Activated gamma-delta T cell treated with Interleukin-2 at 50 U/mL for 16 hours (primary cell): ENCODE data around the gene PPP3CA.

ENCODE experiments used
- DNase-seq: peaks from one replicate; pipeline ENCODE4 v3.0.0-alpha.2; 2020

PPP3CA gene

DNA sequence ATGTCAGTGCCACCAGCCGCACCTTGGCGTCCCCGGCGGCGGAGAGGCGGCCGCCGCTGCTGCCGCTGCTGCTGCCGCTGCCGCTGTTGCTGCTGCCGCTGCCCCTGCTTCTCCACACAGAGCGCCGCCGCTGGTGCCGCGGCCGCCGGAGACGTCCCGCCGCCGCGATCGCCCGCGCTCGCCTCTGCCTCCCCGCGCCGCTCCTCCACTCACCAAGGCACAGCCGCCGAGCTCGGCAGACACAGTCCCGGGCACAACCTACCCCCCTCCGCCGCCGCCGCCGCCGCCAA, at the start of gene PPP3CA:
TSS of gene PPP3CA (minus strand) at position 260 of the 290 bp plus-strand sequence.
- no peak for DNase-seq

DNA sequence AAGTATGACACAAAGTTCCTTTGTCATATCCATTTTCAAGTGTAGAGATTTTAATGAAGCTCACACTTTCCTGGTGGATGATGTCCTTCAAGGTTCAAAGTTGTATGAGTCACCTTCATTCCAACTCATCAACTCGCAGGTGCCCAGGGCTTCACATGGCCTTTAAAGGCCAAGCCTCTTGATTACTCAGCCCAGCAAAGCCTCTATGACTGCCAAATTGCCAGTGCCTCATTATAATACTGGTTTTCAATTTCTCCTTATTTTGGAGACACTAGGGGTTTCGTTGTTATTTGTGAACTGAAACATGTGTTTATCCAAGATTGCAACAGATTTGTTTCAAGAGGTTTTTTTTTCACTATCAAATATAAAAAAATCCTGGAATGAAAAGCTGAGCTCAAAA, 45.9 kb upstream of the PPP3CA start:
- DNase-seq = no peak

DNA sequence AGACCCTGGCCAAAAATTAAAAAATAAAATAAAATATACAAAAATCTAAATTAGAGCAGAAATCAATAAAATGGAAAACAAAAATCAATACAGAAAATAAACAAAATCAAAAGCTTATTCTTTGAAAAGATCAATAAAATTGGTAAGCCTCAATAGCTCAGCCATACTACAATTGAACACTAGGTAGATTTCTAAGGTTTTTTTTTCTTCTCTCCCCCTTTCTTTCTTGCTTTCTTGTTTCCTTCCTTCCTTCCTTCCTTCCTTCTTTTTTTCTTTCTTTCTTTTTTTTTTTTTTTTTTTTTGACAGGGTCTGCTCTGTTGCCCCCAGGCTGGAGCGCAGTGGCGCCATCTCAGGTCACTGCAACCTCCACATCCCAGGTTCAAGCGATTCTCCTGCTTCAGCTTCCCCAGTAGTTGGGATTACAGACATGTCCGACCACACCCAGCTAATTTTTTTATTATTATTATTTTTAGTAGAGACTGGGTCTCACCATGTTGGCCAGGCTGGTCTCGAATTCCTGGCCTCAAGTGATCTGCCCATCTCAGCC, 23.4 kb upstream of the PPP3CA start:
- no peak for DNase-seq

DNA sequence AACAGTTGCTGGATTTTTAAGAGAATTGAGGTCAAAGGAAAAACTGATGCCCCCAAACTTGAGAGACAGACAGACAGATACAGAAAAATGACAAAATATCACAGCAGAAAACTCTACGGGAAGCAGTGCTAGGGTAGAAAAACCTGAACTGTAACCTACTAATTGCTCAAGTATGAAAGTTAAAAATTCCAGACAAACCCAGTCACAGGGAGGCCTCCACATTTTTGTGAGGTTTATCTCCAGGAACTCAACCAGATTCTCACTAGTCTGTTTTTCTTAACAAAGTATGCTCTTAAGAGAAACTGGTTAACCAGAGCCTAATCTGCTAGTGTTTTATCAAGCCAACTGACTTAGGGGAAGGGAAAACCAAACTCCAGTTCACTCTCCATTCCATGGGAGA, 19.9 kb upstream of the PPP3CA start:
- no peak for DNase-seq

DNA sequence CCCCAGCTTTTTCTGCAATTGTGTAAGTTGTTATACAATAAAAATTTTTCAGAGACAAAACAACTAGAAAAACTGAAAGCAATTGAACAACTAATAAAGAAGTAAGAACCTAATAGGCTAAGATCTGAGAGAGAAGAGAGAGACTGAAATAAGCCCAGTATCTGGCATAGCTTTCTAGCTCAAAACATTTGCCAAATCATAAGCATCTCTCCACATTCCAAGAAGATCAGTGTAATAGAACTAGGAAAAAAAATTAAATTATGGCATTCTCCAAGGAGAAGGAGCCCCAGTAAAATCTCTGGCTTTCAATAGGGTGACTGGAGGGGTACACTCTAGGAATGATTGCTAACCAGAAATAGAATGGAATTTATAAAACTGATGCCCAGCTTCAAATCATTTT, 19.0 kb upstream of the PPP3CA start:
- DNase-seq = no peak

DNA sequence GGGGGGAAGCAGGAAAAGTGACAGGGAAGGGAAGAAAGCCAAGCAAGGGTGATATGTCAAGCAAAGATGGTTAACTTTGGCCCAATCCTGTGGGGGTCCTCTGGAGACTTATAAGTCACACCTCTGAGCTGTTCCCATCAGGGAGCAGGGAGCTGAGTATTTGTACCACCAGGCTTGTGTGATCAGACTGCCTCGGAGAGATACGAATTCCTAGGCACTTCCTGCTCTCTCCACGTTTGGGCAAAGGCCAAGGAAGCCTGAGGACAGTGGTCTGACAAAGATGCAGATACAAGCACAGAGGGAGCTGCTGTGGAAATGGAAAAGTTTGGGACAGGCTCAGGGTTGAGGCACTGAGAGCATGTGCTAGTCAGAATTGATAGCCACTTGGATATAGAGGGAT, 10.4 kb upstream of the PPP3CA start:
- DNase-seq = no peak

DNA sequence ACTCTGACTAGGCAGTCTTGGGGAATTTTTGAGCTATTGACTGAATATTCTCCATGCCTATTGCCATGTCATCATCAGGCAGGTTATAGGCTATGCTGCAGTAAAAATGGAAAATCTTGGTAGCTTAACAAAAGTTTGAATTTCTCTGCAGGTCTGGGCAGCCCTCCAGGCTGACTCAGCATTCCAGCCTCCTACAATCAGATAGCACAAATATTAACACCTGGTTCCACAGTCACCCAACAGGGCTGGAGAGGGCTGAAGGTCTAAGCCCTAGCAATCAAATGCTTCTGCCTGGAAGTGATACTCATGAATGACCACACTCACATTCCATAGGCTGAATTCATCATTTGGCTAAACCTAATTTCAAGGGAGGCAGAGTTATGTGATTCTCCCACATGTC, 9.6 kb upstream of the PPP3CA start:
- DNase-seq = no peak

DNA sequence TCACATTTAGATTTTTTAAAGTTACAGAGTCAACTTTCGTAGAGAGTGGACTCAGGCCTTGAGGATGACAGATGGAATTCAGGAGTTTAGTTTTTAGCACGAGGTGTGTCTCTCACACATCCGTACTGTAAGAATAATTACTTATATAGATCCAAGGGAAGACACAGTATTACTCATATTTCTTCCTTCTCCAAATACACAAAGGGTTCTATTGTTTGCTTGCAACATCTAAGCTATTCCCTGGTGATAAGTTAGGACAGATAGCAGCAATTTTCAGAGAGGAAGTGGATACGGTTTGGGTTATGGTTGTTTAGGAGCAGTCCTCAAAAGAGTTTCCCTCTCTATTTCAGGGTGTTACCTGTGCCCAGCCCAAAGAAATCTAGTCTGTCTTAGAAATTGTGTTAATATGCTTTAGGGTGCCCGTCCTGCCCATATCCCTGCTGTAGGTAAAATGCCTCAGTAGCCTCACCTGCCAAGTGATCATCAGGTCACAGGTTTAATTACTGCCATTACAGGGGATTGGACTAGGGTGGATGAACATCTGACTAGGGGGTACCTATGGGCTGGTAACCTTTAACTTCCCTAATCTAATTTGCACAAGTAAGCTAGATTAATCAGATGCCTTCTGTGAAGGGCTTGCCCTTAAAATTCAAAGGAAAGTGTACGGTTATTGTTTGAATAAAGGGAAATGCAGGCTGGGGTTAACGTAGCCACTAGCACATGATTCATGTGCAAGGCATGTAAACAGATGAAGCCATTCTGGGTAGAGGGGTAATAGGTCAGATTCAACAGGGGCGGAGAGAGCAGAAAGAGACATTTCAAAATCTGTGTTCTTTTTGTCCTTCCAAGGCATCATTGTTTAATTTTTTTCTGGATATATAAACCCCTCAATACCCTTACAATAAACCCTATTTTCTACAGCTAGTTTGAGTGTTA, 8.7 kb upstream of the PPP3CA start:
- DNase-seq = no peak

DNA sequence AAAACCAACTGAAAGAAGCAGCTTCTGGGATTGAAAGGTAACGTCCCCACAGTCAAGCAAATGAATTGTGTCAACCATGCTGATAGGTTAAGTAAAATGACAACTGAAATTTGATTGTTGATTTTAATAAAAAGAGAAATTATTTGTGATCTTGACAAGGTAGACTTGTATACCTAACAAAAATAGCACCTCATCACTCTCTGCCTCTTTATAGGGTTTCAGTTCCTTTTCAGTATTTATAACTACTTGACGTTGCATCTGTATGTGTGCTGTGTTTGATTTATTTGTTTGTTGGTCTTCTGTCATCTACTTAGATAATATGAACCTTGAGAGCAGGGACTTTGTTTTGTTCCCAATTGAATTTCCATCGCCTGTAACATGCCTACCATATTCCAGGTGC, 7.9 kb upstream of the PPP3CA start:
- DNase-seq = no peak

DNA sequence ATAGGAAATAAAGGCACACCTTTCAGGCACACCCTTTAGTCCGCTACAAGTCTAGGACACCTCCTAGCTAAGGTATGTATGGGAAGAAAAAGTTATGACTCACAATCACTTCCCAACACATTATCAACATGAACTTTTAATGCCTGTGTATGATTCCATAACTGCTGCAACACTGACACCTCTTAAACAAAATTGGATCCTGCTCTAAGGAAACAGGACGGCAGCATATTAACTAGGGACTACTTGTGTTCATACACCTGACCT, 2.4 kb upstream of the PPP3CA start:
- DNase-seq = no peak

DNA sequence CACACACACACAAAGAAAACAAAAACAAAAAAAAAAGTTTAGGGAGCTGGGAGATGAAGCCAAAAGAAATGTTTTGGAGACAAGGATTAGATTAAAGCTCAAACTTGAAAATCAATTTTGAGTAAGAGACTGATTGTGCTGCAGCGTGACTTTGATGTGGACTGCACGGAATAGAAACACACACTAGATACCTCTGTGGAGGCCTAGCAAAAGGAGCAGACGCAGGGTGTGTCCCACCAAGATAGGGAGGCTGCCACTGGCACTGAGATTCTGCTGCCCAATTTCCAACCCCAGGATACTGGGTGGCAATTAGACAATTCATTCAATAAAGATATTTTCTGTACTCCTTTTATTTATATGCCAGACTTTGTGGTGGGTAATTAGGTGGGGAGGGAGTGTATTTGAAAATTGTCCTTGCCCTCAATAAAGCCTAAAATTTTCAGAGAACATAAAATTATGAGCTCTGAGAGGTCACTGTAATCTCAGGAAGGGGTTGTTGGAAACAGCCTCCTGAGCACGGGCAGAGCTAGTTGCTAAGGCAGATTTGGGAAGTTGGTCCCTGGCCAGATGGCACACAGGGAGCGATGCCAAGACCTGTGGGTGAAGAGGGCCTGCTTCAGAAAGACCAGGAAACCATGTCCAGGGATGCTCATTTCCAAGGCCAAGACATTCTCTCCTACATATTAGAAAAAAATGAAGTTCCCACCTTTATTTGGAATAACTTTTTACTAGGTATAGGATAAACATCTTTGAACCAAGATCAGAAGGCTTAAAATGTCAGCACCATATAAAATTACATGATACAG, 1.9 kb upstream of the PPP3CA start:
- DNase-seq = no peak

DNA sequence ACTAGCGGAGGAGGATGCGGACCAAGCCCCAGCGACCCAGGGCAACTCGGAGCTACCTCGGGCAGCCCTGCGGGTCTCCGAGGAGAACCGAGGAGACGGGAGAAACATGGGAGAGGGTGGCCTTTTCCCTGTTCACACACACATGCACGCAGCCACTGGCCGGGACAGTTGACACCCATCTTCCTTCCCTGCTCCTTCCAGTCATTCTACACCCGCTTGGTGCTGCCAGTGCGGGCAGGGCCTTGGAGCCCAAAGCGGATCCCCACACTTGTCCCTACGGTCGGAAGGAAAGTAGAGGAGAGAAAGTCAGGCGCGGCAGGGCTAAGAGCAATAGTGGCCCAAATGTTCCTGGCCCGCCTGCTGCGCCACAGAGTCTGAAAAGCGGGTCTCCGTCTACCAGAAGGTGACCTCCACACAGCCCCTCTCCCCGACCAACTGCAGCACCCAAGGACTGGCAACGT, 1.1 kb upstream of the PPP3CA start:
- no peak for DNase-seq

DNA sequence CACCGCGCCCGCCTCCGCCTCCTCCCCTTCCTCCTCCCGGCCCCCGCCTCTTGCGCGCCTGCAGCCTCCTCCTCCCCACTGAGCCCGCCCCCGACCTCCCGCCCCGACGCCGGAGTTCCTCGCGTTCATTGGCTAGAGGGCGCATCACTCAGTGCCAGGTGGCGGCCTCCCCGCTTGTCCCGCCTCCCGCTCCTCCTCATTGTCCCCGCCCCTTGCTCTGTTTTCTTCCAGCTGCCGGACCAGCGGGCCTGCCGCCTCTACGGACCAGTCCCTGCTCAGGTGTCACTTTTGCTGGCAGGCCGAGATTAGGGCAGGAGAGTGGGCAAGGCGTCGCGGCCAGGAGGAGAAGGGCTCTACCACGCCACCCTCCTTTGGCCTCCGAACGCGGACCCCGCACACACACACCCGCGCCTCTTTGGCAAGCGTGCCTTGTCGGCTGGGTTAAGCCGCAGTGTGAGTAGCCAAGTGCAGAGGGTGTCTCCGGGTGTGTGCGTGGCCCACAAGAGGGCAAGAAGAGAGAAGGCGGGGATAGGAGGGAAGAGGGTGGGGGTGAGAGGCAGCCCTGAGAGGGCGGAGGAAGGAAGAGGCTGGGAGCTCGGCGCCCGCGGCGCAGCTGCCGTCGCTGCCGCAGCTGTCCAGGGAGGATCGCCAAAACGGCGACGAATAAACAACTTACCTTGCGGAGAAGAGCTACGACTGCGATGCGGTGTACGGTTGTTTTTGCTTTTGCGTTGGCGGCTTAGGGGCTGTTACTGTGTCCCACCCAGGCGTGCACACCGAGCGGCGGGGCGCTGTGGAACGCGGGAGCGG, 436 bp upstream of the PPP3CA start:
- peak; percentile 99 for DNase-seq

DNA sequence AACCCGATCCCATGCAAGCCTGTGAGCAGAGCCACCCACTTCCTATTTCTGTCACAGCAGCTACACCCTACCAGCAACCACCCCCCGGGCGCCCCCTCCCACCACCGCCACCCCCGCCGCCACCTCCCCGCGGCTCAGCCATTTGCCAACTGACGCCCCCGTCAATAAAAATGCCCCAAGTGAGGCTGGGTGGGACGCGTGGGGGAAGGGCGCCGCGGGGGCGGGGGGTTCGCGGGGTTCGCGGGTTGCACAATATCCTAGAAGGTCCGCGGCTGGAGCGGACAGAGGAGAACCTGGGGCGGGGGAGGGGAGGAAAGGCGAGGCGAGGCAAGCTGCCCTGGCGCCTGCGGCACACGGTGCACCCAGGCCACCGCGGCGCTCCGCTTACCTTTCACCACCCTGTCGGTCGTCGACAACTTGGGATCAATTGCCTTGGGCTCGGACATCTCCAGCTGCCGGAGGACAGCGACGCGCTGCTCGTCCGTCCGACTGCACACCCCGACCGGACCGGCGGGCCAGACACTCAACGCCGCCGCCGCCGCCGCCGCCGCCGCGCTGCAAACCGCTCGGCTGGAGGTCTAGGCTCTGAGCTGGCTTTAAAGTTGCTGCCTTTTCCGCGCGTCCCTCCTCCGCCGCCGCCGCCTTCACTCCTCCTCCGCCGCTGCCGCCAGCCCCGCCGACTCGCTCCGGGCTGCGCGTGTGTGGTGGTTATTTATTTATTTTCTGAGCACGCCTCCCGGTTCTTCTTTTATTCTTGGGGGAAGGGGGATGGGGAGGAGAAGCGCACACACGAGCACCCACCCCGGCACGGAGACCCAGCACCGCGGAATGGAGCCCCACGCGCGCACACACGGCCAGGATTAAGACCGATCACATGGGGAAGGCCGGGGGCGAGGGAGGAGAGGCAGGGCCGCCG, 717 bp downstream of the PPP3CA start:
- DNase-seq = peak; percentile 55

DNA sequence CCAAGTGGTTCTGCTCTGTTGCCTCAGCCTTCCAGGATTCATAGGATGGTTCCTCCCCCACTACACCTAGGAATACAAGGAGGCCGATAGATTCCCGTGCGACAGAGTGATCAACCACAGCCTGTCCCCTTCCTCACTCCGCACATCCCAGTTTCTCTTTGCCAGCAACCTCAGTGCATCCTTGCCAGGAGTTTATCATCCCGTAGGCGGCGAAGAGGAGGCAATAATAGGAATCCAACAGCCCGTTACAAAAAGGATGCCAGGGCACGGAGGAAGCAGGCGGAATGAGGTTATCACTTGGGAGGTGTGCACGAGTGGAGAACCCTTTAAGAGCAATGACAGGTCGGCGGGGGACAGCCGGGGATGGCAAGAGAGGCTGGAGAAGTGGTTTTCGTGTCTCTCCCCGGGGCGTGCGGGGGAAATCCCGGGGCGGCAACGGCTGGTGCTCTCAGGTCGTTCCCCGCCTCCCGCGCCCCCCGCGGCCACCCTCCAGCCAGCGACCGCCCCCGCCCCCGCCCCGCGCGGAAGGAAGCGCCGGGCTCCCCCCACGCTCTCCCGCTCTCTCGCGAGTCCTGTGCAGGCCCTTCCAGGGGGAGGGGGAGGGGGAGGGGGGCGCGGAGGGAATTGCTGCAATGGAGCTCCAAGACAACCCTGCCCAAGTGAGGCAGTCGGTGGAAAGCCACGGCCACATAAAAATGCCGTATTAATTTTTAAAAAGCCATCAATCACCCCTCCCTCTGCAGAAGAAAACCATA, 1.6 kb downstream of the PPP3CA start:
- peak; percentile 55 for DNase-seq

DNA sequence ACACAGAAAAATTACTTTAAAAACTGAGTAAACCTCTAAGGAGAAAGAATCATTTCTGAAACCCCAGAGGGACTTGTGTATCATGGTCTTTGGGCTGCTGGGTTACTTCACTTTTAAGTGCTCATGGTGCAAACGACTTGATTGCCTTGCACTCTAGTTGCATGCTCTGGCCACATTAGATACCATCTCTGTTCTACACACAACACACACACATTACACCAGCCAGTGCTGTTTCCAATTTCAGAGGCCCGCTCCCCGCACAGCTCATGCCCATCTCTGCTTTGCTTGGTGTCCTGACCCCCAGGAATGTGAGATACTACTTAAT, 2.1 kb downstream of the PPP3CA start:
- DNase-seq = no peak

DNA sequence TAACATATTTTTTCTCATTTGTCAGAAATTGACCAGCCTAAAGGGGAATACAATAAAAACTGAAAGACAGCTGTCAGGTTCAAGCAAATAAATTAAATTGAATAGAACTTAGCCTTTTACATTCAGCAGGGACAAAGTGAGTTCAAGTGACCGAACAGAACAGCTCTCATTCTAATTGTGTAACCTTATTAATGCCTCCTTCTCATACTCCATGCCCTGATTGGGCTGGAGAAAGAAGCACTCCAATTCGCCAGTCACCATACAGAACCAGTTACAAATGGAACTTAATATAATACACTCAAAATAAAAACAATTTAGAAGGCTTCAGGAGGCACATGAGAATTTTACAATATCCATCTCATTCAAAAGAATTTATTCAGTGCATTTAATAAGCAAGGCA, 8.0 kb downstream of the PPP3CA start:
- no peak for DNase-seq

DNA sequence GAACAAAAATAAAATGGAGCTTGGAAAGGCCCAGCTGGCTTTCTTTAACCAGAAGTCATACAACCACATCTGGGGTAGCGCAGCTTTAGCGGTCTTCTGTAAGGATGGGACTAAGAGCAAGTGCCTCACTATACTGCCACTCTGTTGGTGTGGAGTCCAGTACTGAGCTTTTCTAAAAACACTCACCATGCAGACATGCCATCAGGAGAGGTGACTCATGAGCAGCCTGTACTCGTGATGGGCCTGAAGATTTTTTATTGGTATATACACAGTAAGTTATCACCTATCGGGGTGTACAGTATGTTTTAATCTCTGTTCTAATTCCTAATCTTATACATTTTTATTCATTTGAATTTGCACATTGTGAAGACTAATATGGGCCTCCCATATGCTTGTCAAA, 9.6 kb downstream of the PPP3CA start:
- no peak for DNase-seq

DNA sequence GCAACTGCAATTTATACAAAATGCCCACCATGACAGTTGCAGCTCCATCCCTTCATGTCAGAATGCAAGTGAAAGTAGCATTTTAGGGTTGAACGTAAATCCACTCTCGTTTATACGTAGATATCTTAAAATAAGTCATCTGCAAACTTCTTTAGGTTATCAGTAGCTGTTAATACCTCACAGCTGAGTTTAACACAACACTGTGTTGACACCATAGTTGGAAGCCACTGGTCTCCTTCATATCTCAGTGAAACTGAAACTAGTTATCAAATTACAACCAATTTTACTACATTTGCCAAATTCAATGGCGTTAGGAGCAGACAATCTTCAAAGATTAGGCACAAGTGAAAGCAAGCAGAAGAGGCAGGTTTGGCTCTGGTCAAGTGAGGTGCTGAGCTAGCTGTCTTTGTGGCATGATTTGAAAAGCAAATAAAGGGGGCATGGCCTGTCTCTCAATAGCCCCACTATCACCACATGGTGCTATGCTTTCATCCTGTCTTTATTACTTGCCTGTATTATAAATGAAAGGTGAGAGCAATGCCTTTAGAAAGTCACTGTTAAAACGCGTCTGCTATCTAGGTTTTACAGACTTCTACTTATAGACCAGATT, 12.3 kb downstream of the PPP3CA start:
- DNase-seq = no peak

DNA sequence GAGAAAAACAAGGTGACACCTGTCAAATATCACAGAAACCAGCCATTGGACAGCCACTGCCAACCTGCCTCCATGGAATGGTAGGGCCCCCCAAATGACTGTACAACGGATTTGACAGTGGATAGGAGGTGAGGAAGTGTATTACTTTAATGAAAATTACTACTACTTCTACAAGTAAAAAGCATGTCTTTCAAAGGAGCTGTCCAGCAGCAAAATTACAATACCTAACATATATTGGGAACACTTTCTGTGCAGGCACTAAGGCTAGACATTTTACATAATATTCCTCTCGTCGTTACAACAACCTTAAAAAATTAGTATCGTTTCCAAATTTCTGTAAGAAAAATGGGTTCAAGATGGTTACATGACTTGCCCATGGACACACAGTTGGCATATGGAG, 14.9 kb downstream of the PPP3CA start:
- DNase-seq = no peak

DNA sequence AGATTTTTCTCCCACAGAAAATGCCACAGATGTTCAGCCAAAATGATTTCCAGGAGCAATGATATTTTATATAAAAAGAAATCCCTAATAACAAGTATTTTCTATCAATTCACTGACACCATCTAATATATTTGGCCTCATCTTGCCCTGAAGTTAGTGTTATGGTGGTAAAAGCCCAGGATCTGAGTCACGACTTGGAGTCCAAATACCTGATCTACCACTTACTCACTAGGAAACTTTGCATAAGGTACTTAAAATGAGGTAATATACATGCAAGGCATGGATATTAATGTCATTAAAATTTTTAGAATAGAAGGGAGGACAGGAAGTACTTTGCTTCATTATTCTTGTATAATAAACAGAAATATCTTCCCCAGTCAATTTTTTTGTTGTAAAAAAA, 16.3 kb downstream of the PPP3CA start:
- no peak for DNase-seq
